Bronchial epithelial cell (primary cell): ENCODE results near the gene ARHGAP19. TPM values are rescaled to one million over a fixed set of nuclear protein-coding genes. Genes with fewer than 3 reads are reported as not detected.
"Not testable (repeated sequence)": the region's sequence is repeated elsewhere in the genome, so short reads cannot be mapped to it uniquely, and the experiment has no call there.

Source experiments
- DNase-seq: peaks from one replicate; pipeline ENCODE4 v3.0.0-alpha.2; 2010; ENCODE audit warnings: low read depth
- FAIRE-seq: peaks from 2 replicates; lab custom pipeline; 2011; peaks lifted over from hg19 to GRCh38; lab: Jason Lieb, UNC
- H3K27me3 ChIP-seq: 2 replicates; pipeline ENCODE4 v1.5.1; 2011; ENCODE audit warnings: low read length; ENCODE audit not compliant: control insufficient read depth, insufficient read depth
- H3K36me3 ChIP-seq: 2 replicates; pipeline ENCODE4 v1.5.1; 2011; ENCODE audit warnings: low read length; ENCODE audit not compliant: control insufficient read depth, insufficient read depth
- H3K4me3 ChIP-seq: 2 replicates; pipeline ENCODE4 v1.5.1; 2011; ENCODE audit warnings: mild to moderate bottlenecking, low read depth, low read length, control low read depth
- total RNA-seq: library from RNA; depleted of rRNA; stranded (reverse); fragments of >200 nt; gene quantifications from 2 replicates; pipeline ENCODE4 v1.2.1, GENCODE V29; 2014
- TF ChIP-seq, protein P1 (sequence below): IDR thresholded peaks from 2 replicates; pipeline ENCODE4 v1.5.1; 2011; ENCODE audit warnings: mild to moderate bottlenecking, moderate library complexity, low read length, control low read depth, inconsistent platforms; ENCODE audit not compliant: insufficient read depth, severe bottlenecking

ARHGAP19 gene
- total RNA-seq, 1 donor from 2014 or later: 4.7 TPM

DNA sequence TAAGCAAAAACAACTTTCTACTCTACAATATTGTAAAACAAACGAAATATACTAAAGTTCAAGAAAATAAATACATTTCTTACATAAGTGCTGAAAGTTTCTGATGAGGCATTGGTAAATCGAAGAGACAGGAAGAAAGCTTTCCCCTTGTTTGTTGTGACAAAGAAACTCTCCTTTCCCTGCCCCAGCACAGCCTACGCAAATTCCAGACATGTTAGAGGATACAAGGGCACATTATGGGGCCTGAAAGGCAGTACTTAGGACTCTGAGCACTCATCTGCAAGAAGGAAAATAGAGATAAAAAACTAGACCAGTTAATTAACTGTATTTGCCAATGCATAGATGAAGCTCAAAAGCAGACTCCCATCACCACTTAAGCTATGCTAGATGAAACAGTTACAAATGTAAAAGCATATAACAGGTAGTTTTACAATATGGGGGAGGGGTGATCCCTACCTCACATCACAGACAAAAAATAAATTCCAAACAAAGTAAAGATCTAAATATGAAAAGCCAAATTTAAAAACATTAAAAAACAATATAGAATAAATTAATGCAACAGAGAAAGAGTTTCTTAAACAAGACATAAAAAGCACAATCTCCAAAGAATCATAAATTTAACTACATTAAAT is 21.8 kb downstream of the ARHGAP19 start:
- TF ChIP-seq, protein P1, sequence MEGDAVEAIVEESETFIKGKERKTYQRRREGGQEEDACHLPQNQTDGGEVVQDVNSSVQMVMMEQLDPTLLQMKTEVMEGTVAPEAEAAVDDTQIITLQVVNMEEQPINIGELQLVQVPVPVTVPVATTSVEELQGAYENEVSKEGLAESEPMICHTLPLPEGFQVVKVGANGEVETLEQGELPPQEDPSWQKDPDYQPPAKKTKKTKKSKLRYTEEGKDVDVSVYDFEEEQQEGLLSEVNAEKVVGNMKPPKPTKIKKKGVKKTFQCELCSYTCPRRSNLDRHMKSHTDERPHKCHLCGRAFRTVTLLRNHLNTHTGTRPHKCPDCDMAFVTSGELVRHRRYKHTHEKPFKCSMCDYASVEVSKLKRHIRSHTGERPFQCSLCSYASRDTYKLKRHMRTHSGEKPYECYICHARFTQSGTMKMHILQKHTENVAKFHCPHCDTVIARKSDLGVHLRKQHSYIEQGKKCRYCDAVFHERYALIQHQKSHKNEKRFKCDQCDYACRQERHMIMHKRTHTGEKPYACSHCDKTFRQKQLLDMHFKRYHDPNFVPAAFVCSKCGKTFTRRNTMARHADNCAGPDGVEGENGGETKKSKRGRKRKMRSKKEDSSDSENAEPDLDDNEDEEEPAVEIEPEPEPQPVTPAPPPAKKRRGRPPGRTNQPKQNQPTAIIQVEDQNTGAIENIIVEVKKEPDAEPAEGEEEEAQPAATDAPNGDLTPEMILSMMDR: no peak
- no peak overlapping the region for H3K4me3 ChIP-seq
- H3K27me3 ChIP-seq: no peaks in the 10 kb centered on the region
- FAIRE-seq (no peak), DNase-seq (peak; percentile 76)
- no peaks in the 10 kb centered on the region for H3K36me3 ChIP-seq

DNA sequence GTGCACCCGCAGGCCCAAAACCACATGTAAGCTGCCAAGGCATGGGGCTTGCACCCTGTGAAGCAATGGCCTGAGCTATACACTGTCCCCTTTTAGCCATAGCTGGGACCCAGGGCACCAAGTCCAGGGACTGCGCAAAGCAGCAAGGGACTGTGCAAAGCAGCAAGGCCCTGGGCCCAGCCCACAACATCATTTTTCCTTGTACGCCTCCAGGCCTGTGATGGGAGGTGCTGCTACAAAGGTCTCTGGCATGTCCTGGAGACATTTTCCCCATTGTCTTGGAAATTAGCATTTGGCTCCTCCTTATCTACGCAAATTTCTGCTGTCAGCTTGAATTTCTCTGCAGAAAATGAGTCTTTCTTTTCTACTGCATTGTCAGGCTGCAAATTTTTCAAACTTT is 24.8 kb downstream of the ARHGAP19 start:
- FAIRE-seq (no peak), DNase-seq (no peak)
- no peaks in the 10 kb centered on the region for H3K36me3 ChIP-seq
- TF ChIP-seq, protein P1: no peak
- no peak overlapping the region for H3K4me3 ChIP-seq
- no peaks in the 10 kb centered on the region for H3K27me3 ChIP-seq

DNA sequence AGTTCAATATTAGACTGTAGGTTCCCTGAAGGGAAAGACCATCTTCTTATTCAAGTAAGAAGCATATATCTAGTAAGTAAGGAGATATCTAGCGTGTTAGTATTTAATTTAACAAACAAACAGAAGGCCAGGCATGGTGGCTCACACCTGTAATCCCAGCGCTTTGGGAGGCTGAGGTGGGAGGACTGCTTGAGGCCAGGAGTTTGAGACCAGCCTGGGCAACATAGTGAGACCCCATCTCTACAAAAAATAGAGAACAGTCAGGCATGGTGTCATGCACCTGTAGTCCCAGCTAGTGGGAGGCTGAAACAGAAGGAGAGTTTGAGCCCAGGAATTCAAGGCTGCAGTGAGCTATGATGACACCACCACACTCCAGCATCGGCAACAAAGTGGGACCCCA is 27.3 kb downstream of the ARHGAP19 start:
- FAIRE-seq, H3K36me3 ChIP-seq, H3K4me3 ChIP-seq, H3K27me3 ChIP-seq, DNase-seq: not testable (repeated sequence)

DNA sequence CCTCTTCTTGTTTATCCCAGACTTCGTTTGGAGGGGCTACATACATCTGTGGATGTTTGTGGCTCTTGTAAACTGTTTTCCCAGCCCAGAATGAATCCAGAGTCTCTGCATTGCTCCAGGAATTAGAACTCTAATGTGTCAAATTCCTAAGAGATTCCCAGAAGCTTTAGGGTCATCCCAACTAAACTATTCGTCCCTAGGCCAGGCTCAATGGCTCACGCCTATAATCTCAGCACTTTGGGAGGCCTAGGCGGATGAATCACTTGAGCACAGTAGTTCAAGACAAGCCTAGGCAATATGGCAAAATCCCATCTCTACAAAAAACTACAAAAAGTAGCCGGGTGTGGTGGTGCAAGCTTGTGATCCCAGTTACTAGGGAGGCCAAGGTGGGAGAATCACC is 28.5 kb downstream of the ARHGAP19 start:
- no peak for DNase-seq
- H3K4me3 ChIP-seq: no peak overlapping the region
- TF ChIP-seq, protein P1: no peak
- H3K36me3 ChIP-seq: no peaks in the 10 kb centered on the region
- FAIRE-seq: no peak
- H3K27me3 ChIP-seq: no peaks in the 10 kb centered on the region

DNA sequence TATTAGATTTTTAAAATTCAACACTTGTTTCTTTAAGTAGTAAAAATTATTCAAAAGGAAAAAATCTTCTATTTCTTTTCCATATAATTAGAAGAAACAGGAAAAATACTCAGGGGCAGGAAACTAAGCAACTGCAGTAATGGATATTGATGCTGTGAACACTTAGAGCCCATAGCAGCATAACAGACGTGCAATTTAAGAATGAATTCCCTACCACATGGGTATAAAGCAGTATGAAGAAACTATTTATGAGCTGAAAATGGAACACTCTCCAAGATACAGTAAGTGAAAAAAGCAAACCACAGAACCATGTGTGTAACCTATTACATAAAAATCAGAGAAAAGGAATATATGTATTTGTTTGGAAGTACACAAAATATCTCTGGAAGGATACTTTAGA is 30.8 kb downstream of the ARHGAP19 start:
- H3K4me3 ChIP-seq: no peak overlapping the region
- TF ChIP-seq, protein P1: no peak
- H3K36me3 ChIP-seq: no peaks in the 10 kb centered on the region
- no peak for DNase-seq
- no peaks in the 10 kb centered on the region for H3K27me3 ChIP-seq
- FAIRE-seq: no peak

DNA sequence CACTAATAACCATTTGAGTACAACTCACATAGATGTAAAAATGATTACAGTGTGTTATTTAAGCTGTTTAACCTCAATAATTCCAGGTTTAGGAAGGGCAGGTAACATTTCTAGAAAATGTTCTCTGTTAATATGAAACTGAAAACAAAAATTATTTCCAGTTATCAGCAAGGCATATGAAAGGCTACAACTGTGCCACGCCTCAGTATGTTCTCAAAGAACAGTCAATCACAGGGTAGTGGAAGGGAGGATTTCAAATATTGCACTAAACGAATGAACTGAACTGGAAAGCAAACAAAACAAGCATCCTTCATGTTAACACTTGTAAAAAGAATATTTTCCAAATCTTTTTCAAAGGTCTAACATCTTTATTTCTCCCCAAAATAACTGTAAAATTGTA is 31.3 kb downstream of the ARHGAP19 start:
- no peaks in the 10 kb centered on the region for H3K27me3 ChIP-seq
- no peaks in the 10 kb centered on the region for H3K36me3 ChIP-seq
- FAIRE-seq (no peak), DNase-seq (no peak)
- no peak overlapping the region for H3K4me3 ChIP-seq
- TF ChIP-seq, protein P1: no peak
